GM21825 (cell line): ENCODE data around the gene MSH6.
"Not testable (repeated sequence)": the region's sequence is repeated elsewhere in the genome, so short reads cannot be mapped to it uniquely, and the experiment has no call there.

Experiments
- ATAC-seq: cut with Tn5 transposase; IDR thresholded peaks from one replicate; pipeline ENCODE4 v1.9.1; 2021; ENCODE audit warnings: mild to moderate bottlenecking, moderate library complexity; ENCODE audit not compliant: unreplicated experiment

The MSH6 gene

GRCh38 chr2:47838249-47838648, 55.3 kb downstream of the MSH6 start:
- no peak for ATAC-seq

GRCh38 chr2:47838686-47839085, 55.7 kb downstream of the MSH6 start:
- no peak for ATAC-seq

- no peak for ATAC-seq
Observed at GRCh38 chr2:47842846-47843245, 59.9 kb downstream of the MSH6 start.

- ATAC-seq, result no peak
Observed at GRCh38 chr2:47843407-47843806, 60.5 kb downstream of the MSH6 start.

- no peak for ATAC-seq
Observed at GRCh38 chr2:47844162-47844561, 61.2 kb downstream of the MSH6 start.

GRCh38 chr2:47849368-47849767, 66.4 kb downstream of the MSH6 start:
- no peak for ATAC-seq

- ATAC-seq, result no peak
Observed at GRCh38 chr2:47850198-47850597, 67.3 kb downstream of the MSH6 start.

GRCh38 chr2:47853067-47853777, 70.3 kb downstream of the MSH6 start:
- not testable (repeated sequence) for ATAC-seq
